NCI-H2107 treated with DMSO at 0.1 percent for 48 hours (cell line): ENCODE results near the gene BRK1.
"Not testable (repeated sequence)": the region's sequence is repeated elsewhere in the genome, so short reads cannot be mapped to it uniquely, and the experiment has no call there.

ENCODE experiments used
- DNase-seq: peaks from one replicate; lab custom pipeline; 2025; ENCODE audit not compliant: unreplicated experiment; lab: John Stamatoyannopoulos, UW

BRK1 gene

GRCh38 chr3:10142707-10143560, 27.5 kb downstream of the BRK1 start:
- no peak for DNase-seq

GRCh38 chr3:10145685-10146084, 30.2 kb downstream of the BRK1 start:
- no peak for DNase-seq

- no peak for DNase-seq
Measured at GRCh38 chr3:10149226-10149625, 33.8 kb downstream of the BRK1 start.

GRCh38 chr3:10150987-10151386, 35.5 kb downstream of the BRK1 start:
- DNase-seq: no peak

GRCh38 chr3:10154335-10155122, 39.1 kb downstream of the BRK1 start:
- DNase-seq: no peak

- no peak for DNase-seq
Measured at GRCh38 chr3:10155123-10155472, 39.6 kb downstream of the BRK1 start.

- DNase-seq: no peak
Measured at GRCh38 chr3:10155658-10156057, 40.2 kb downstream of the BRK1 start.

- DNase-seq: no peak
Measured at GRCh38 chr3:10157031-10157430, 41.6 kb downstream of the BRK1 start.

GRCh38 chr3:10158555-10158954, 43.1 kb downstream of the BRK1 start:
- not testable (repeated sequence) for DNase-seq

- DNase-seq: no peak
Measured at GRCh38 chr3:10160346-10160745, 44.9 kb downstream of the BRK1 start.

- DNase-seq: no peak
Measured at GRCh38 chr3:10160925-10161324, 45.5 kb downstream of the BRK1 start.

GRCh38 chr3:10162185-10162584, 46.7 kb downstream of the BRK1 start:
- no peak for DNase-seq

GRCh38 chr3:10164201-10164545, 48.7 kb downstream of the BRK1 start:
- DNase-seq: not testable (repeated sequence)

GRCh38 chr3:10164546-10165393, 49.3 kb downstream of the BRK1 start, which contains the start of gene IRAK2:
Gene IRAK2, plus strand, starts transcription at chr3:10164919. Its CDS starts 36 bp downstream, at chr3:10164955.
- DNase-seq: no peak

GRCh38 chr3:10166213-10166604, 50.7 kb downstream of the BRK1 start:
- no peak for DNase-seq

- no peak for DNase-seq
Measured at GRCh38 chr3:10169000-10169496, 53.6 kb downstream of the BRK1 start.

- no peak for DNase-seq
Measured at GRCh38 chr3:10170915-10171478, 55.5 kb downstream of the BRK1 start.

GRCh38 chr3:10173095-10173925, 57.8 kb downstream of the BRK1 start:
- DNase-seq: no peak

GRCh38 chr3:10173926-10174435, 58.5 kb downstream of the BRK1 start:
- DNase-seq: no peak

GRCh38 chr3:10175334-10175733, 59.9 kb downstream of the BRK1 start:
- not testable (repeated sequence) for DNase-seq
